ENCODE data around the gene IRS2.

The IRS2 gene

GRCh38 chr13:109818886-109819285, 32.5 kb upstream of the IRS2 start:
- no peak overlapping the region for H3K27ac ChIP-seq (ENCODE audit: low read depth, low read length)
- no peaks in the 10 kb centered on the region for H3K36me3 ChIP-seq (ENCODE audit: control insufficient read depth in 5 of 5, insufficient read depth in 5 of 5, low read length in 5 of 5)
- peaks cover 0 to 17% (median 9%) of the 10 kb centered on the region in 5 donors for H3K4me1 ChIP-seq (ENCODE audit: control insufficient read depth in 5 of 5, insufficient read depth in 5 of 5, low read length in 5 of 5)
- H3K4me3 ChIP-seq (ENCODE audit: low read depth in 1 of 5, low read length in 5 of 5): no peak overlapping the region
- no peak overlapping the region for H3K9ac ChIP-seq (ENCODE audit: low read length in 5 of 5)
- H3K27me3 ChIP-seq (ENCODE audit: control insufficient read depth in 5 of 5, insufficient read depth in 4 of 5, low read length in 5 of 5): no peaks in the 10 kb centered on the region
- H3K9me3 ChIP-seq (ENCODE audit: control insufficient read depth in 5 of 5, low read length in 5 of 5): no peaks in the 10 kb centered on the region

GRCh38 chr13:109817591-109818535, 31.5 kb upstream of the IRS2 start:
- Histone ChIP-seq H3K9ac (ENCODE audit: low read length in 5 of 5) (no peak overlapping the region), H3K27me3 (ENCODE audit: control insufficient read depth in 5 of 5, insufficient read depth in 4 of 5, low read length in 5 of 5) (no peaks in the 10 kb centered on the region), H3K36me3 (ENCODE audit: control insufficient read depth in 5 of 5, insufficient read depth in 5 of 5, low read length in 5 of 5) (no peaks in the 10 kb centered on the region), H3K27ac (ENCODE audit: low read depth, low read length) (no peak overlapping the region), H3K4me1 (ENCODE audit: control insufficient read depth in 5 of 5, insufficient read depth in 5 of 5, low read length in 5 of 5) (peaks cover 0 to 17% (median 9%) of the 10 kb centered on the region in 5 donors), H3K9me3 (ENCODE audit: control insufficient read depth in 5 of 5, low read length in 5 of 5) (no peaks in the 10 kb centered on the region), H3K4me3 (ENCODE audit: low read depth in 1 of 5, low read length in 5 of 5) (no peak overlapping the region)

- Histone ChIP-seq H3K27ac (ENCODE audit: low read depth, low read length) (no peak overlapping the region), H3K9me3 (ENCODE audit: control insufficient read depth in 5 of 5, low read length in 5 of 5) (no peaks in the 10 kb centered on the region), H3K36me3 (ENCODE audit: control insufficient read depth in 5 of 5, insufficient read depth in 5 of 5, low read length in 5 of 5) (no peaks in the 10 kb centered on the region), H3K4me1 (ENCODE audit: control insufficient read depth in 5 of 5, insufficient read depth in 5 of 5, low read length in 5 of 5) (peaks cover 0 to 17% (median 9%) of the 10 kb centered on the region in 5 donors), H3K9ac (ENCODE audit: low read length in 5 of 5) (no peak overlapping the region), H3K4me3 (ENCODE audit: low read depth in 1 of 5, low read length in 5 of 5) (no peak overlapping the region), H3K27me3 (ENCODE audit: control insufficient read depth in 5 of 5, insufficient read depth in 4 of 5, low read length in 5 of 5) (peaks cover 0 to under 1% (median 0%) of the 10 kb centered on the region in 5 donors)
Measured at GRCh38 chr13:109816808-109817203, 30.4 kb upstream of the IRS2 start.

GRCh38 chr13:109816112-109816807, 29.9 kb upstream of the IRS2 start:
- Histone ChIP-seq H3K4me3 (ENCODE audit: low read depth in 1 of 5, low read length in 5 of 5) (no peak overlapping the region), H3K9me3 (ENCODE audit: control insufficient read depth in 5 of 5, low read length in 5 of 5) (no peaks in the 10 kb centered on the region), H3K4me1 (ENCODE audit: control insufficient read depth in 5 of 5, insufficient read depth in 5 of 5, low read length in 5 of 5) (peaks cover 0 to 17% (median 9%) of the 10 kb centered on the region in 5 donors), H3K27me3 (ENCODE audit: control insufficient read depth in 5 of 5, insufficient read depth in 4 of 5, low read length in 5 of 5) (peaks cover 0 to 6% (median 0%) of the 10 kb centered on the region in 5 donors), H3K9ac (ENCODE audit: low read length in 5 of 5) (no peak overlapping the region), H3K27ac (ENCODE audit: low read depth, low read length) (no peak overlapping the region), H3K36me3 (ENCODE audit: control insufficient read depth in 5 of 5, insufficient read depth in 5 of 5, low read length in 5 of 5) (no peaks in the 10 kb centered on the region)

GRCh38 chr13:109815651-109816050, 29.3 kb upstream of the IRS2 start:
- no peak overlapping the region for H3K9ac ChIP-seq (ENCODE audit: low read length in 5 of 5)
- no peak overlapping the region for H3K27ac ChIP-seq (ENCODE audit: low read depth, low read length)
- H3K4me3 ChIP-seq (ENCODE audit: low read depth in 1 of 5, low read length in 5 of 5): no peak overlapping the region
- H3K9me3 ChIP-seq (ENCODE audit: control insufficient read depth in 5 of 5, low read length in 5 of 5): no peaks in the 10 kb centered on the region
- H3K4me1 ChIP-seq (ENCODE audit: control insufficient read depth in 5 of 5, insufficient read depth in 5 of 5, low read length in 5 of 5): peaks cover 0 to 17% (median 9%) of the 10 kb centered on the region in 5 donors
- H3K36me3 ChIP-seq (ENCODE audit: control insufficient read depth in 5 of 5, insufficient read depth in 5 of 5, low read length in 5 of 5): no peaks in the 10 kb centered on the region
- H3K27me3 ChIP-seq (ENCODE audit: control insufficient read depth in 5 of 5, insufficient read depth in 4 of 5, low read length in 5 of 5): peaks cover 0 to 11% (median 0%) of the 10 kb centered on the region in 5 donors

GRCh38 chr13:109813663-109814062, 27.3 kb upstream of the IRS2 start:
- Histone ChIP-seq H3K9me3 (ENCODE audit: control insufficient read depth in 5 of 5, low read length in 5 of 5) (no peaks in the 10 kb centered on the region), H3K4me1 (ENCODE audit: control insufficient read depth in 5 of 5, insufficient read depth in 5 of 5, low read length in 5 of 5) (peaks cover 0 to 17% (median 9%) of the 10 kb centered on the region in 5 donors), H3K27ac (ENCODE audit: low read depth, low read length) (no peak overlapping the region), H3K27me3 (ENCODE audit: control insufficient read depth in 5 of 5, insufficient read depth in 4 of 5, low read length in 5 of 5) (peaks cover 0 to 11% (median 2%) of the 10 kb centered on the region in 5 donors), H3K4me3 (ENCODE audit: low read depth in 1 of 5, low read length in 5 of 5) (no peak overlapping the region), H3K9ac (ENCODE audit: low read length in 5 of 5) (no peak overlapping the region), H3K36me3 (ENCODE audit: control insufficient read depth in 5 of 5, insufficient read depth in 5 of 5, low read length in 5 of 5) (no peaks in the 10 kb centered on the region)

- H3K27me3 ChIP-seq (ENCODE audit: control insufficient read depth in 5 of 5, insufficient read depth in 4 of 5, low read length in 5 of 5): peaks cover 0 to 15% (median 2%) of the 10 kb centered on the region in 5 donors
- peaks cover 0 to 14% (median 9%) of the 10 kb centered on the region in 5 donors for H3K4me1 ChIP-seq (ENCODE audit: control insufficient read depth in 5 of 5, insufficient read depth in 5 of 5, low read length in 5 of 5)
- no peak overlapping the region for H3K4me3 ChIP-seq (ENCODE audit: low read depth in 1 of 5, low read length in 5 of 5)
- no peak overlapping the region for H3K9ac ChIP-seq (ENCODE audit: low read length in 5 of 5)
- H3K36me3 ChIP-seq (ENCODE audit: control insufficient read depth in 5 of 5, insufficient read depth in 5 of 5, low read length in 5 of 5): no peaks in the 10 kb centered on the region
- no peaks in the 10 kb centered on the region for H3K9me3 ChIP-seq (ENCODE audit: control insufficient read depth in 5 of 5, low read length in 5 of 5)
- no peak overlapping the region for H3K27ac ChIP-seq (ENCODE audit: low read depth, low read length)
Measured at GRCh38 chr13:109812382-109812781, 26.0 kb upstream of the IRS2 start.

- peaks cover 0 to under 1% (median 0%) of the 10 kb centered on the region in 5 donors for H3K4me1 ChIP-seq (ENCODE audit: control insufficient read depth in 5 of 5, insufficient read depth in 5 of 5, low read length in 5 of 5)
- H3K27me3 ChIP-seq (ENCODE audit: control insufficient read depth in 5 of 5, insufficient read depth in 4 of 5, low read length in 5 of 5): peaks cover 0 to 18% (median 2%) of the 10 kb centered on the region in 5 donors
- no peak overlapping the region for H3K9ac ChIP-seq (ENCODE audit: low read length in 5 of 5)
- H3K4me3 ChIP-seq (ENCODE audit: low read depth in 1 of 5, low read length in 5 of 5): no peak overlapping the region
- H3K27ac ChIP-seq (ENCODE audit: low read depth, low read length): no peak overlapping the region
- no peaks in the 10 kb centered on the region for H3K9me3 ChIP-seq (ENCODE audit: control insufficient read depth in 5 of 5, low read length in 5 of 5)
- H3K36me3 ChIP-seq (ENCODE audit: control insufficient read depth in 5 of 5, insufficient read depth in 5 of 5, low read length in 5 of 5): no peaks in the 10 kb centered on the region
Measured at GRCh38 chr13:109810761-109811510, 24.6 kb upstream of the IRS2 start.

- no peaks in the 10 kb centered on the region for H3K36me3 ChIP-seq (ENCODE audit: control insufficient read depth in 5 of 5, insufficient read depth in 5 of 5, low read length in 5 of 5)
- H3K4me3 ChIP-seq (ENCODE audit: low read depth in 1 of 5, low read length in 5 of 5): no peak overlapping the region
- H3K4me1 ChIP-seq (ENCODE audit: control insufficient read depth in 5 of 5, insufficient read depth in 5 of 5, low read length in 5 of 5): no peaks in the 10 kb centered on the region
- no peak overlapping the region for H3K27ac ChIP-seq (ENCODE audit: low read depth, low read length)
- peaks cover 0 to 18% (median 2%) of the 10 kb centered on the region in 5 donors for H3K27me3 ChIP-seq (ENCODE audit: control insufficient read depth in 5 of 5, insufficient read depth in 4 of 5, low read length in 5 of 5)
- H3K9ac ChIP-seq (ENCODE audit: low read length in 5 of 5): no peak overlapping the region
- no peaks in the 10 kb centered on the region for H3K9me3 ChIP-seq (ENCODE audit: control insufficient read depth in 5 of 5, low read length in 5 of 5)
Measured at GRCh38 chr13:109809216-109809932, 23.0 kb upstream of the IRS2 start.

All from subcutaneous abdominal adipose tissue (tissue), 5 donors.